Mesenchymal stem cell (in vitro differentiated cells and primary cell): ENCODE results near the gene SLC50A1.

Experiments
- DNase-seq: peaks from one replicate; pipeline ENCODE4 v3.0.0-alpha.2; 2013
- H2AFZ ChIP-seq: one replicate; pipeline ENCODE4 v1.6.1; 2013; ENCODE audit warnings: low read depth, mild to moderate bottlenecking, control low read depth, inconsistent platforms, low read length, moderate library complexity
- H2AK5ac ChIP-seq: 2 replicates; pipeline ENCODE4 v1.6.1; 2013; ENCODE audit warnings: low read length, moderate library complexity, mild to moderate bottlenecking, inconsistent platforms; ENCODE audit not compliant: severe bottlenecking
- H2BK120ac ChIP-seq: one replicate; pipeline ENCODE4 v1.6.1; 2013; ENCODE audit warnings: low read depth, mild to moderate bottlenecking, inconsistent platforms, low read length, moderate library complexity
- H2BK12ac ChIP-seq, 2 experiments: one replicate each; pipeline ENCODE4 v1.6.1; 2013; ENCODE audit warnings: inconsistent platforms in 2 of 2, low read length in 2 of 2, mild to moderate bottlenecking in 2 of 2, moderate library complexity in 2 of 2, control low read depth in 1 of 2
- H2BK15ac ChIP-seq: one replicate; pipeline ENCODE4 v1.6.1; 2013; ENCODE audit warnings: mild to moderate bottlenecking, low read depth, inconsistent platforms; ENCODE audit not compliant: poor library complexity, severe bottlenecking
- H2BK5ac ChIP-seq: 2 replicates; pipeline ENCODE4 v1.6.1; 2013; ENCODE audit warnings: low read depth, mild to moderate bottlenecking, low read length, control low read depth, inconsistent platforms; ENCODE audit not compliant: poor library complexity, severe bottlenecking
- H3K14ac ChIP-seq, 2 experiments: one replicate each; pipeline ENCODE4 v1.6.1; 2013; ENCODE audit warnings: inconsistent platforms in 2 of 2, low read length in 2 of 2, control low read depth in 1 of 2, mild to moderate bottlenecking in 1 of 2, moderate library complexity in 1 of 2
- H3K18ac ChIP-seq, 2 experiments: one replicate each; pipeline ENCODE4 v1.6.1; 2013; ENCODE audit warnings: inconsistent platforms in 2 of 2, low read length in 2 of 2, control low read depth in 1 of 2, low read depth in 1 of 2, mild to moderate bottlenecking in 1 of 2
- H3K23ac ChIP-seq, 2 experiments: one replicate each; pipeline ENCODE4 v1.6.1; 2013; ENCODE audit warnings: inconsistent platforms in 2 of 2, low read length in 2 of 2, mild to moderate bottlenecking in 2 of 2, moderate library complexity in 2 of 2, control low read depth in 1 of 2
- H3K27ac ChIP-seq: 2 replicates; pipeline ENCODE4 v1.5.1; 2013; ENCODE audit warnings: mild to moderate bottlenecking, moderate library complexity, low read length, control low read depth, inconsistent platforms; ENCODE audit not compliant: poor library complexity, severe bottlenecking
- H3K27me3 ChIP-seq, 2 experiments: 2 replicates each; pipeline versions ENCODE4 v1.6.1 to v1.7.0; 2013; ENCODE audit warnings: low read length in 2 of 2, mild to moderate bottlenecking in 2 of 2, moderate library complexity in 2 of 2, control low read depth in 1 of 2, inconsistent platforms in 1 of 2; ENCODE audit not compliant: control insufficient read depth in 1 of 2, insufficient read depth in 1 of 2
- H3K36me3 ChIP-seq, 2 experiments: 2 replicates each; pipeline versions ENCODE4 v1.6.1 to v1.7.0; 2013; ENCODE audit warnings: low read length in 2 of 2, control low read depth in 1 of 2, inconsistent platforms in 1 of 2, low read depth in 1 of 2, mild to moderate bottlenecking in 1 of 2; ENCODE audit not compliant: insufficient read depth in 2 of 2, control insufficient read depth in 1 of 2
- H3K4ac ChIP-seq, 2 experiments: one replicate each; pipeline ENCODE4 v1.6.1; 2013; ENCODE audit warnings: inconsistent platforms in 2 of 2, low read length in 2 of 2, mild to moderate bottlenecking in 2 of 2, moderate library complexity in 2 of 2, control low read depth in 1 of 2, low read depth in 1 of 2
- H3K4me1 ChIP-seq: 2 replicates; pipeline ENCODE4 v1.6.1; 2013; ENCODE audit warnings: low read depth, low read length, control low read depth; ENCODE audit not compliant: control insufficient read depth, insufficient read depth
- H3K4me2 ChIP-seq: 2 replicates; pipeline ENCODE4 v1.6.1; 2013; ENCODE audit warnings: low read length, mild to moderate bottlenecking, inconsistent platforms; ENCODE audit not compliant: poor library complexity, severe bottlenecking
- H3K4me3 ChIP-seq, 2 experiments: 2 replicates each; pipeline versions ENCODE4 v1.5.1 to v1.7.0; 2013; ENCODE audit warnings: low read length in 2 of 2, mild to moderate bottlenecking in 2 of 2, control low read depth in 1 of 2, low read depth in 1 of 2; ENCODE audit not compliant: insufficient read depth in 1 of 2
- H3K79me1 ChIP-seq: replicated peaks from 2 replicates; pipeline ENCODE4 v1.6.1; 2013; ENCODE audit warnings: mild to moderate bottlenecking, control low read depth, low read length, inconsistent platforms; ENCODE audit not compliant: poor library complexity, severe bottlenecking
- H3K9ac ChIP-seq: 2 replicates; pipeline ENCODE4 v1.7.0; 2013; ENCODE audit warnings: mild to moderate bottlenecking, low read length, moderate library complexity
- H3K9me3 ChIP-seq: 2 replicates; pipeline ENCODE4 v1.7.0; 2013; ENCODE audit warnings: mild to moderate bottlenecking, low read length; ENCODE audit not compliant: control insufficient read depth
- H4K8ac ChIP-seq: one replicate; pipeline ENCODE4 v1.6.1; 2013; ENCODE audit warnings: inconsistent platforms, mild to moderate bottlenecking, low read length, moderate library complexity
- H4K91ac ChIP-seq: one replicate; pipeline ENCODE4 v1.6.1; 2013; ENCODE audit warnings: mild to moderate bottlenecking, low read length, inconsistent platforms
- WGBS: methylation state at CpG from one replicate; pipeline ENCODE4 v1.1.7; 2013; ENCODE audit warnings: mixed read lengths; 5-methylcytosine and 5-hydroxymethylcytosine counted together

Gene SLC50A1

DNA sequence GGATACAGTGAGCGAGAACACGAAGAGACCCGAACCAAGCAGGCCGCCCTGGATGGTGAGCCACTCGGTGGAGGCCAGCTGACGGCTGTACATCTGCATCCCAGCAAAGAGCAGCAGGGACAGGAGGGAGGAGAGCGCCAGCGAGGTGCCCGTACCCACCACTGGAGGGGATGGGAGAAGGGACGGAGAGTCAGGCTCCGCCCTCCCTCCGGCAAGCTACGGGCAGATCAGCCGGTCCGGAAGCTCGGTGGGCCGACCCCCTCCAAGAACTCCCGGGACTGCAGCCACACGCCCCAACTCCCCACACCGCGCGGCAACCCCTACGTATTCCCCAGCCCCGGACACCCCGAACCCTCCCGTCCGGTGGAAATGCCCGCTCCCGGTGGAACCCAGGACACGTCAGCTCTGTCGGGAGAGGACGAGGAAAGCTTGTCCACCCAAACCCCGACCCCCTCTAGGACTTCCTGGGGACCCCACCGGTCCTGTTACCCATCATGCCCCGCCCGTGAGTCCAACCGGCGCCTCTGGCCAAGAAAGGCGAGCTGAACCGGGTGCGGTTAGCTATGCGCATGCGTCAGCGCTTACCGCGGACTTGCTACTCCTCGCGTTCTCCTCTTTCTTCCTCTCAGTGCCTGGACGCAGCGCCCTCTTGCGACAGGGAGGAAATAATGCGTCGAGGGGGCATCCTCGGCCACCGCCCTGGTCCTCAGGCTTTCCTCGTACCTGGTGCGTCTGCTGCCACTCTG, 37.3 kb downstream of the SLC50A1 start, which contains the start of gene KRTCAP2:
KRTCAP2 (minus strand) TSS at position 573 of the 746 bp plus-strand sequence; CDS start at position 493, 80 bp downstream.
- H2AK5ac ChIP-seq, result peak within 1 kb of the TSS; percentile 59
- H4K91ac ChIP-seq, result peak within 1 kb of the TSS; percentile 92
- peak; percentile 96 for DNase-seq
- peak within 1 kb of the TSS; percentile 96 for H3K9ac ChIP-seq
- H2BK5ac ChIP-seq, result peak within 1 kb of the TSS; percentile 51
- H3K36me3 ChIP-seq, result peaks cover 40 to 44% of the 10 kb centered on the region in 2 experiments
- peak within 1 kb of the TSS; percentile 82 for H2BK15ac ChIP-seq
- H3K23ac ChIP-seq, result no peak within 1 kb of the TSS
- H3K4me3 ChIP-seq, result peak within 1 kb of the TSS; percentile 83 to 96
- no peaks in the 10 kb centered on the region for H3K27me3 ChIP-seq
- peak within 1 kb of the TSS; percentile 95 for H3K27ac ChIP-seq
- peaks cover 26% of the 10 kb centered on the region for H3K4me1 ChIP-seq
- peak within 1 kb of the TSS in 1 of 2 experiments; percentile 51 for H2BK12ac ChIP-seq
- H3K4me2 ChIP-seq, result peak within 1 kb of the TSS; percentile 72
- H3K4ac ChIP-seq, result peak within 1 kb of the TSS; percentile 57 to 90
- H2AFZ ChIP-seq, result peak within 1 kb of the TSS; percentile 75
- peak within 1 kb of the TSS in 1 of 2 experiments; percentile 93 for H3K14ac ChIP-seq
- no peaks in the 10 kb centered on the region for H3K9me3 ChIP-seq
- peak within 1 kb of the TSS; percentile 98 for H4K8ac ChIP-seq
- peak within 1 kb of the TSS; percentile 86 to 87 for H3K18ac ChIP-seq
- H3K79me1 ChIP-seq, result peaks cover 18% of the 10 kb centered on the region
- under 1% methylated on average over 56 of the region's 57 CpGs for WGBS
- H2BK120ac ChIP-seq, result peak within 1 kb of the TSS; percentile 69

DNA sequence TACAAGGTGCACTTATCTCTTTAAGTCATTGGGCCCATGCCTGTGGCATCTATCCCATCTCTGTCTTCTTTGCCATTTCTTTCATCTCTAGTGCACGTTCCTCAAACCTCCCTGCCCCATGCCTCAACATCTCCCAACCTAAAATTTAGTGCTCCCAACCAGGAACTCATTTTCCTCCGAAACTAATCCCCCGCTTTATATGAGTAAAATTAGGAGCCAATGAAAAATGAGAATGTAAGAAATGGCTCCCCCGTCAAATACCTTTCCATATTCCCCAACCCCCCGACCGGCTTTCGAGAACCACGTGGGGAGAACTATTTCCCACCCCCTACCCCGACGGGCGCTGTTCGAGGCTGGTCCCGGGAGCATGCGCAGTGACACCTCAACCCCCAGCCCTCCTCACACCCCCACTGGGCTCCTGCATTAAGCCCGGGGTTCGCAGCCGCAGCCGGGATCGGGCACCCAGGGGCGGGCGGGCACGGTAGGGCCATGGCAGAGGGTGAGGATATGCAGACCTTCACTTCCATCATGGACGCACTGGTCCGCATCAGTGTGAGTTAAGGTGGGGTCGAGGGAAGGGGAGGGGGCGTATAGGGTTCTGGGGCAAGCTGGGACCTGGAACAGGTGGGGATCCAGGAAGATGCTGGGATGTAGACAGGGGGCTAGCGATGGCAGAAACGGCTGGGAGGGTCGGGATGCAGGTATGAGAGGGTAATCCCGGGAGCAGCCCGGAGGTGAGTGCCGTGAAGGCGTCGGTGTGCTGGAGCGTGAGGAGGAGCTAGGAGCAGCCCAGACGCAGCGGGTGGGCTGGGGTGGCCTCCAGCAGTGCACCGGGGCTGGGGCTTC, 38.0 kb downstream of the SLC50A1 start, which contains the start of gene TRIM46:
TRIM46 (plus strand) TSS at position 372 of the 846 bp plus-strand sequence; CDS start at position 490, 118 bp downstream.
- Histone ChIP-seq H3K79me1 (peaks cover 19% of the 10 kb centered on the region), H3K27me3 (no peaks in the 10 kb centered on the region), H4K91ac (peak within 1 kb of the TSS; percentile 92), H3K9me3 (no peaks in the 10 kb centered on the region), H3K4ac (peak within 1 kb of the TSS; percentile 57 to 90), H2AFZ (peak within 1 kb of the TSS; percentile 75), H3K36me3 (peaks cover 44 to 46% of the 10 kb centered on the region in 2 experiments), H3K14ac (peak within 1 kb of the TSS in 1 of 2 experiments; percentile 93), H2BK120ac (peak within 1 kb of the TSS; percentile 79), H2BK15ac (peak within 1 kb of the TSS; percentile 82), H3K4me2 (peak within 1 kb of the TSS; percentile 72), H3K4me3 (peak within 1 kb of the TSS; percentile 83 to 96), H3K18ac (peak within 1 kb of the TSS; percentile 86 to 87), H4K8ac (peak within 1 kb of the TSS; percentile 98), H3K4me1 (peaks cover 26% of the 10 kb centered on the region), H2AK5ac (peak within 1 kb of the TSS; percentile 59), H2BK12ac (peak within 1 kb of the TSS in 1 of 2 experiments; percentile 51), H3K23ac (no peak within 1 kb of the TSS), H2BK5ac (peak within 1 kb of the TSS; percentile 51), H3K9ac (peak within 1 kb of the TSS; percentile 96), H3K27ac (peak within 1 kb of the TSS; percentile 95)
- peak; percentile 68 for DNase-seq
- under 1% methylated on average over 33 of the region's 38 CpGs for WGBS

DNA sequence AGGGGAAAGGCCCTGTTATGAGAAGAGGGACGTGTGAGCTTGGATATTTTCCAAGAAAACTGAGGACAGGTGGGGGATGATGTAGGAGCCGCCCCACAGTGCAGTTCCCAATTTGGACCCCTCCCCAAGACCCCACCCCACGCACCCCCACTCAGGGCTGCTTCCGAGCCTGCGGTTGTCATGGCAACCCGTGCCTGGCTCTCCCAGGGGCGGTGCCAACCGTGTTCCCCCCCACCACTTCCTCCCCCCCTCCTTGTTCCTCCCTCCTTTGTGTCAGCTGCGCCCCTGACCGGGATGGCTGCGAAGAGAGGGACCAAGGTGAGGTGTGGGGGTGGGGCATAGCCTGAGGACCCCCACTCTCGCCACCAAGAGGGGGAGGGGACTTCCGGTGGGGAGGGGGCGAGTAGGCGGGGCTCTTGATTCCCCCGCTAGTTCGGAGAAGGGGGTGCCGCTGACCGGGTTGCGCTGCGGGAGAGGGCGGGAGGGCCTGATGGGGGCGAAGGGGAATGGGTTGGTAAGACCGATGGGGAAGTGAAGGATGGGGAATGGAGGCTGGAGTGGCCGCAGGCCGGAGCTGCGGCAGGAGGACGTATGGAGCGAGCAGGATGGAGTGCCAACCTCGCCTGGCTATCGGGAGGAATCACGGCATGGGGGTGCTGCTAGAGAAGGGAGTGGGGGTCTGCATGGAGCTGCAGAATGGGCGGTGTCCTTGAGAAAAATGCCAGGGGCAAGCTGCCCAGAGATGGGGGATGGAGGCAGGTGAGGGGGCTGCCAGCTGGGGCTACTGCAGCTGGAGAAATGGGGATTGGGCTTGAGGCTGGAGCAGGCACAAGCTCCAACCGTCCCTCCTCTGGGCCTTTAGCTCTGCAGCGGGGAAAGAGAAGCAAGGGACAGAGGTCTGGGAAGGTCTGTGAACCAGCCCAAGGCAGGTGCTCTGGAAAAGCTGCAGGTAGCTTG, 39.0 kb downstream of the SLC50A1 start:
- Histone ChIP-seq H3K9ac (peak overlapping the region; percentile 96), H3K4me1 (peaks cover 26% of the 10 kb centered on the region), H2AFZ (no peak overlapping the region), H3K18ac (peak overlapping the region; percentile 80 to 81), H3K27ac (peak overlapping the region; percentile 42), H3K23ac (no peak overlapping the region), H2BK120ac (peak overlapping the region; percentile 79), H3K36me3 (peaks cover 43 to 46% of the 10 kb centered on the region in 2 experiments), H2BK12ac (peak overlapping the region in 1 of 2 experiments; percentile 50), H3K9me3 (no peaks in the 10 kb centered on the region), H2BK5ac (no peak overlapping the region), H3K79me1 (peaks cover 19% of the 10 kb centered on the region), H4K8ac (peak overlapping the region; percentile 92), H3K4ac (peak overlapping the region; percentile 28 to 30), H2BK15ac (no peak overlapping the region), H3K4me2 (peak overlapping the region; percentile 72), H3K27me3 (no peaks in the 10 kb centered on the region), H3K14ac (peak overlapping the region in 1 of 2 experiments; percentile 68), H3K4me3 (peak overlapping the region; percentile 60 to 96), H4K91ac (peak overlapping the region; percentile 77), H2AK5ac (peak overlapping the region; percentile 29)
- WGBS, result 12% methylated on average over 29 of the region's 35 CpGs
- peak; percentile 40 for DNase-seq
